Measurements from ENCODE around the gene LTO1.

DNA sequence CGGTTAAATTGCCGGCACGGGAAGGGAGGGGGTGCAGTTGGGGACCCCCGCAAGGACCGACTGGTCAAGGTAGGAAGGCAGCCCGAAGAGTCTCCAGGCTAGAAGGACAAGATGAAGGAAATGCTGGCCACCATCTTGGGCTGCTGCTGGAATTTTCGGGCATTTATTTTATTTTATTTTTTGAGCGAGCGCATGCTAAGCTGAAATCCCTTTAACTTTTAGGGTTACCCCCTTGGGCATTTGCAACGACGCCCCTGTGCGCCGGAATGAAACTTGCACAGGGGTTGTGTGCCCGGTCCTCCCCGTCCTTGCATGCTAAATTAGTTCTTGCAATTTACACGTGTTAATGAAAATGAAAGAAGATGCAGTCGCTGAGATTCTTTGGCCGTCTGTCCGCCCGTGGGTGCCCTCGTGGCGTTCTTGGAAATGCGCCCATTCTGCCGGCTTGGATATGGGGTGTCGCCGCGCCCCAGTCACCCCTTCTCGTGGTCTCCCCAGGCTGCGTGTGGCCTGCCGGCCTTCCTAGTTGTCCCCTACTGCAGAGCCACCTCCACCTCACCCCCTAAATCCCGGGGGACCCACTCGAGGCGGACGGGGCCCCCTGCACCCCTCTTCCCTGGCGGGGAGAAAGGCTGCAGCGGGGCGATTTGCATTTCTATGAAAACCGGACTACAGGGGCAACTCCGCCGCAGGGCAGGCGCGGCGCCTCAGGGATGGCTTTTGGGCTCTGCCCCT is 34.7 kb downstream of the LTO1 start:
- TF ChIP-seq CTCF (IDR thresholded peaks at IDR 0.05 in 8 of 11, conservative IDR thresholded peaks at IDR 0.05 in 3 of 11) (no peak), POLR2A (IDR thresholded peaks at IDR 0.05) (no peak), POLR2AphosphoS5 (IDR thresholded peaks at IDR 0.05) (no peak)

All from spleen (tissue), 7 donors.